ENCODE data around the gene GRM6. TPM values are rescaled to one million over a fixed set of nuclear protein-coding genes. Genes with fewer than 3 reads are reported as not detected.

GRM6 gene
- total RNA-seq, 2 experiments from 2014 or later, result not detected

- Mint-ChIP-seq H3K27ac (no peak within 1 kb of the TSS), H3K27me3 (peaks cover 52% of the 10 kb centered on the region), H3K4me1 (ENCODE audit: low read depth) (no peaks in the 10 kb centered on the region), H3K36me3 (ENCODE audit: low read depth) (peaks cover 66% of the 10 kb centered on the region), H3K9me3 (peaks cover 44% of the 10 kb centered on the region), H3K4me3 (no peak within 1 kb of the TSS)
- Histone ChIP-seq H3K4me1 (ENCODE audit: insufficient read depth, low read length) (no peaks in the 10 kb centered on the region), H3K27ac (ENCODE audit: low read depth in 1 of 2, low read length in 2 of 2) (no peak within 1 kb of the TSS), H3K36me3 (ENCODE audit: insufficient read depth, low read length) (no peaks in the 10 kb centered on the region), H3K9me3 (ENCODE audit: control insufficient read depth in 1 of 2, insufficient read depth in 1 of 2, low read length in 2 of 2) (peaks cover 77 to 78% of the 10 kb centered on the region in 2 experiments), H3K27me3 (ENCODE audit: control insufficient read depth in 1 of 2, insufficient read depth in 2 of 2, low read length in 2 of 2) (peaks cover 30 to 31% of the 10 kb centered on the region in 2 experiments), H3K4me3 (ENCODE audit: low read length) (no peak within 1 kb of the TSS)
- intact Hi-C loops (cut with DNase I, micrococcal nuclease), result no loop called here
- no peak for DNase-seq
- ATAC-seq (ENCODE audit: poor library complexity), result no peak
- ChIA-PET CTCF (no interaction called here), POLR2A (no interaction called here)
- TF ChIP-seq CTCF (IDR thresholded peaks at IDR 0.05), result no peak
These were observed 54.4 kb downstream of the GRM6 start, which contains the start of gene ZNF454 for GRCh38 chr5:178940569-178941360. TSS of gene ZNF454 (plus strand) at chr5:178941198. CDS start at chr5:178942792, 1,594 bp downstream.

GRCh38 chr5:178931846-178932760, 63.0 kb downstream of the GRM6 start:
- TF ChIP-seq CTCF (IDR thresholded peaks at IDR 0.05), result no peak
- Histone ChIP-seq H3K4me1 (ENCODE audit: insufficient read depth, low read length) (no peaks in the 10 kb centered on the region), H3K27me3 (ENCODE audit: control insufficient read depth in 1 of 2, insufficient read depth in 2 of 2, low read length in 2 of 2) (no peaks in the 10 kb centered on the region), H3K9me3 (ENCODE audit: control insufficient read depth in 1 of 2, insufficient read depth in 1 of 2, low read length in 2 of 2) (peaks cover 61 to 98% of the 10 kb centered on the region in 2 experiments), H3K36me3 (ENCODE audit: insufficient read depth, low read length) (no peaks in the 10 kb centered on the region), H3K4me3 (ENCODE audit: low read length) (no peak overlapping the region), H3K27ac (ENCODE audit: low read depth in 1 of 2, low read length in 2 of 2) (no peak overlapping the region)
- ChIA-PET POLR2A (no interaction called here), CTCF (no interaction called here)
- Mint-ChIP-seq H3K4me3 (no peak overlapping the region), H3K9me3 (peaks cover 44% of the 10 kb centered on the region), H3K36me3 (ENCODE audit: low read depth) (peaks cover 95% of the 10 kb centered on the region), H3K27ac (no peak overlapping the region), H3K4me1 (ENCODE audit: low read depth) (no peaks in the 10 kb centered on the region), H3K27me3 (no peaks in the 10 kb centered on the region)
- intact Hi-C loops (cut with DNase I, micrococcal nuclease), result no loop called here
- ATAC-seq (ENCODE audit: poor library complexity), result no peak
- DNase-seq, result no peak

Other genes with a start within 250 kb of the GRM6 start
- gene ZNF354B, start 135.4 kb downstream of the GRM6 start, total RNA-seq, result 1 to 10 TPM; 6.2 to 6.3 TPM
- under 1 TPM; 0.36 to 0.49 TPM for gene ZFP2, start 99.4 kb downstream of the GRM6 start, total RNA-seq
- not detected for gene ZNF454, start 54.1 kb downstream of the GRM6 start, total RNA-seq
- 1 to 10 TPM; 4.9 to 5.1 TPM for gene ZNF879, start 28.5 kb upstream of the GRM6 start, total RNA-seq
- 1 to 10 TPM; 2.5 to 2.9 TPM for gene ZNF354C, start 65.1 kb upstream of the GRM6 start, total RNA-seq